LNCAP (cell line): Measurements from ENCODE around the gene SLCO2B1.

ENCODE experiments used
- TF ChIP-seq, protein P1 (sequence below): fragments of 450-650 bp; IDR thresholded peaks from 2 replicates; pipeline ENCODE4 v1.5.1; 2017; ENCODE audit warnings: mild to moderate bottlenecking

The SLCO2B1 gene

GRCh38 chr11:75199412-75199955, 48.6 kb downstream of the SLCO2B1 start:
- TF ChIP-seq, protein P1, sequence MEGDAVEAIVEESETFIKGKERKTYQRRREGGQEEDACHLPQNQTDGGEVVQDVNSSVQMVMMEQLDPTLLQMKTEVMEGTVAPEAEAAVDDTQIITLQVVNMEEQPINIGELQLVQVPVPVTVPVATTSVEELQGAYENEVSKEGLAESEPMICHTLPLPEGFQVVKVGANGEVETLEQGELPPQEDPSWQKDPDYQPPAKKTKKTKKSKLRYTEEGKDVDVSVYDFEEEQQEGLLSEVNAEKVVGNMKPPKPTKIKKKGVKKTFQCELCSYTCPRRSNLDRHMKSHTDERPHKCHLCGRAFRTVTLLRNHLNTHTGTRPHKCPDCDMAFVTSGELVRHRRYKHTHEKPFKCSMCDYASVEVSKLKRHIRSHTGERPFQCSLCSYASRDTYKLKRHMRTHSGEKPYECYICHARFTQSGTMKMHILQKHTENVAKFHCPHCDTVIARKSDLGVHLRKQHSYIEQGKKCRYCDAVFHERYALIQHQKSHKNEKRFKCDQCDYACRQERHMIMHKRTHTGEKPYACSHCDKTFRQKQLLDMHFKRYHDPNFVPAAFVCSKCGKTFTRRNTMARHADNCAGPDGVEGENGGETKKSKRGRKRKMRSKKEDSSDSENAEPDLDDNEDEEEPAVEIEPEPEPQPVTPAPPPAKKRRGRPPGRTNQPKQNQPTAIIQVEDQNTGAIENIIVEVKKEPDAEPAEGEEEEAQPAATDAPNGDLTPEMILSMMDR = no peak

DNA sequence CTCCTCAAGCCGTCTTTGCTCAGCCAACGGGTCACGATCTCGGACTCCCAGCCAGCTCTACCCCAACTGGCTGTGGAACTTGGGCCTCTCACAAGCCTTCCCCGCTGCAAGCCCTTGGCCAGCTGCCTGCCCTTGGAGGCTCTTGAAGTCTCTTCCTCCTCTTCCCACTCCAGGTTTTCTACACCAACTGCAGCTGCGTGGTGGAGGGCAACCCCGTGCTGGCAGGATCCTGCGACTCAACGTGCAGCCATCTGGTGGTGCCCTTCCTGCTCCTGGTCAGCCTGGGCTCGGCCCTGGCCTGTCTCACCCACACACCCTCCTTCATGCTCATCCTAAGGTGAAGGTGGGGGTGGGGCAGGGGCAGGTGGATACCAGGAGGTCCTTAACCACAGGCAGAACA, 49.1 kb downstream of the SLCO2B1 start:
- TF ChIP-seq, protein P1 = no peak

- TF ChIP-seq, protein P1 = no peak
These were observed 49.6 kb downstream of the SLCO2B1 start for GRCh38 chr11:75200531-75200930.

DNA sequence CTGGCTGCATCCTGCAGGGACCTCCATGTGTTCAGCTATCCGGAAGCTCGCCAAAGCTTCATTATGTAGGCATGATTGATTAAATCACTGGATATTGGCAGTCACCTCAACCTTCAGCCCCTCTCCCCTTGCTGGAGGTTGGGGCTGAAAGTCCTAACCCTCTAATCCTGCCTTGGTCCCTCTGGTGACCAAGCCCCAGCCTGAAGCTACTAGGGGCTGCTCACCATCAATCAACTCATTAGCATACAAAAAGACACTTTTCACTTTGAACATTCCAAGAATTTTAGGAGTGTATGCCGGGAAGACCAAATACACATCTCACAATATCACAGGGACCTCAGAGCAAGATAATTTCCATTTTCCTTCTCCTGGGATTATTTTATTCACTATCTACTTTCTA, 50.9 kb downstream of the SLCO2B1 start:
- TF ChIP-seq, protein P1 = no peak

DNA sequence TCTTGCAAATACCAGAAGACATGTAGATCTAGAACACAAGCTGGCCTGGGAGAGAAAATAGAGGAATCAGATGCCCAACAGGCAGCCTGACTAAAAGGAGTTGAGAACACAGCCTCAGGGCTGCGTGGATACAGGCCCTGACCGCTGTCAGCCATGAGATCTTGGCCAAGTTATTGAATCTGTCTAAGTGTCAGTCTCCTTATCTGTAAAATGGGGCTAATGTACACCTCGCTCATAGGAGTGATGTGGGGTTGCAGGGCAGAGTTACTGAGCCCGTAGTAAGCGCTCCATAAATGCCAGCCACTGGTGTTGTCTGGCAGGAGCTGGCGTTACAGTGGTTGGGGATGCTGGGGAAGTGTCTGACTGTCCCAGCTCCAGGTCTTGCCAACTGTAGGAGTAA, 51.3 kb downstream of the SLCO2B1 start:
- TF ChIP-seq, protein P1 = no peak

DNA sequence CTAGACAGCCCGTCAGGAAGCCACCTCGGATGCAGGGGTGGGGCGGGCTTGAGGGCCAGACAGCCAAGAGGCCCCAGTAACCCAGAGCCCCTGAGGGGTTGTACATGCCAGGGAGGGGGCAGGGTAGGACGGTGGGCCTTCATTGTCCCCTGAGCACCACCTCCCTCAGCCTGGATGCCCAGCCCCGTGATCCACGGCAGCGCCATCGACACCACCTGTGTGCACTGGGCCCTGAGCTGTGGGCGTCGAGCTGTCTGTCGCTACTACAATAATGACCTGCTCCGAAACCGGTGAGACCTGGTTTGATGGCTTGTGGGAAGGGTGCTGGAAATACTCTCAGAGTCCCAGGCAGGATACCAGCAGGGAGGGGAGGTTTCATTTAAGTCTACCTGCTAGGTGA, 52.2 kb downstream of the SLCO2B1 start:
- TF ChIP-seq, protein P1 = no peak

GRCh38 chr11:75203641-75204011, 52.7 kb downstream of the SLCO2B1 start:
- TF ChIP-seq, protein P1 = no peak
